ENCODE results near the gene EFCAB6.

GRCh38 chr22:43689356-43689755 is 122.7 kb downstream of the EFCAB6 start:
- TF ChIP-seq CTCF (IDR thresholded peaks at IDR 0.05) (no peak), EZH2 (IDR thresholded peaks at IDR 0.05; ENCODE audit: borderline replicate concordance, insufficient read depth, low read depth, low read length, poor library complexity, severe bottlenecking) (no peak)
